HG02981 (cell line): ENCODE results near the gene PGS1.

Experiments used
- ATAC-seq: cut with Tn5 transposase; IDR thresholded peaks from one replicate; pipeline ENCODE4 v1.9.1; 2021; ENCODE audit warnings: mild to moderate bottlenecking, moderate library complexity; ENCODE audit not compliant: unreplicated experiment

PGS1 gene

DNA sequence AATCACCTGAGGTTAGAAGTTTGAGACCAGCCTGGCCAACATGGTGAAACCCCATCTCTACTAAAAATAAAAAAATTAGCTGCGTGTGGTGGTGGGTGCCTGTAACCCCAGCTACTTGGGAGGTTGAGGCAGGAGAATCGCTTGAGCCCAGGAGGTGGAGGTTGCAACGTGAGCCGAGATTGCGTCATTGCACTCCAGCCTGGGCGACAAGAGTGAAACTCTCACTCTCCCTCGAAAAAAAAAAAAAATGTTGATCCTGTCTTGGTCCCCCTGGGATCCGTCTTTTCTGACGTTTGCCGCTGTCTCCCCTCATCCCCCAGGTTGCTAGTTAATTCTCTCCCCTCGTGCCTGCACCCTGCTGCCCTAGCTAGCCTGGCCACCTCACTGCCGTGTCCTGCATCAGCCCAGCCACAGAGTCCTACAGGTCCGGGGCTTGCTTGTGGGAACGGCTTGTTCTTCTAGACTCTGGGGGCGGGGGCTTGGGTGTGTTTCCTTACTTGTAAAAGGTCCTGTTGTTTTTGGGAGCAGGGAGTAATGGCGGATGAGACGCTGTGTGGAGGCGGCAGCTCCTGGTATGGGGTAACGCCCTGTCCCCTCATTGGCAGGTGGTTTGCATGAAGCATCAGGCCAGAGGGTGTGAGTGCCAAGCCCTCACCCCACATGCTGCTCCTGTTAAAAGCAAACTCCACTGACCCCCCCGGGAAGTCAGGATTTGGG lies 44.6 kb downstream of the PGS1 start:
- ATAC-seq, result no peak

- ATAC-seq, result no peak
These were observed 45.7 kb downstream of the PGS1 start for GRCh38 chr17:78423961-78424675.

DNA sequence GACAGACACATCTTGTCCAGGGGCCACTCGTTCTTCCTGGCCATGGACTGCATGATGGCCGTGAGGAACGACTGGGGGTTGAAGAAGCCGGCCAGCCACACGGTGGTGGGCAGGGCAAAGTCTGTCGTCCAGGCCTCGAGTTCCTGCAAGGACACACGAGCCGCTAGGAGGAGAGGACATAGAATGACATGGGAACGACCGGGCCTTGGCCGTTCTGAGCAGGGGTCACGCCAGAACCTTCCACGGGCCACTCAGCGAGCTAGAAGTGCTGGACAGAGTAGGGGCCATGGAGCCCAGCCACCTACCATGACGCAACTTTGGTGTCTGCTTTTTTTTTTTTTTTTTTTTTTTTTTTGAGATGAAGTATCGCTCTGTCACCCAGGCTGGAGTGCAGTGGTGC lies 47.0 kb downstream of the PGS1 start:
- ATAC-seq, result no peak

GRCh38 chr17:78426293-78426879 lies 47.9 kb downstream of the PGS1 start:
- no peak for ATAC-seq

- no peak for ATAC-seq
These were observed 48.7 kb downstream of the PGS1 start for GRCh38 chr17:78427140-78427539.

DNA sequence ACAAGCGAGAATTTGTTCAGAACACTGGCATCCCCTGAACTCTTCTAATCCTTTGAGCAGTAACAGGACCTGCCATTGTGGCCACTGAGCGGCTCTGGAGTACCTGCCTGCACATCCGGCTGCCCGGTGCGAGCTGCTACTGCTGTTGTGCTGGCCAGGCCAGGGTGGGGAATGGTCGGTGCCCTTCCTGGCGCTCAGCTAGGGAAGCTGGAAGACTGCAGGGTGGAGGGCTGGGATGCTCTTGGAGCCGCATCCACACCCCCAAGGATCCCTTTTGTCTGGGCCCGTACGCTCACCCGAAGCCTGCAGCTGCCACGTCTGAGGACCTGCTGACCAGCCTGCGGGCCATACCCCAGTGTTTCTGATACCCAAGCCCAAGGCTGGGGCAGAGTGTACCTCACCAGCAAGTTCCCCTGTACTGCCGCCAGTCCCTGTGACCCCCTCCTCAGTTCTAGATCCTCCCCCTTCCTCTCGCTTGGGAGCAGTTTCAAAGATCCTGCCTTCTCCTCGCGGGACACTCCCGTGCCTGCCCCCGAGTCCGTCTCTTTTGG lies 49.7 kb downstream of the PGS1 start:
- no peak for ATAC-seq

- no peak for ATAC-seq
These were observed 50.6 kb downstream of the PGS1 start for GRCh38 chr17:78428836-78429617.

GRCh38 chr17:78429618-78429995 lies 51.2 kb downstream of the PGS1 start:
- no peak for ATAC-seq

GRCh38 chr17:78430892-78431691 lies 52.6 kb downstream of the PGS1 start:
- no peak for ATAC-seq

DNA sequence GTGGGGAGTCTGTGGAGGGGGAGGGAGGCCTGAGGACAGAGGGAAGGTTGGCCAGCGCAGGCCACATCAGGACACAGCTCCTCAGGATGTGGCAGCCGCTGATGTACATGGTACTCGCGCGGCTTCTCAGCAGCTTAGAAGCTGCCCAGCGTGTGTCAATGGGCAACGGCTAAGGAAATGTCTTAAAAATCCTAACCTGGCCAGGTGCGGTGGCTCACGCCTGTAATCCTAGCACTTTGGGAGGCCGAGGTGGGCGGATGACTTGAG lies 53.2 kb downstream of the PGS1 start:
- ATAC-seq, result no peak

GRCh38 chr17:78432226-78433012 lies 54.0 kb downstream of the PGS1 start:
- ATAC-seq, result no peak

- ATAC-seq, result no peak
These were observed 54.7 kb downstream of the PGS1 start for GRCh38 chr17:78433013-78433727.

- no peak for ATAC-seq
These were observed 55.4 kb downstream of the PGS1 start for GRCh38 chr17:78433780-78434335.

- ATAC-seq, result no peak
These were observed 56.2 kb downstream of the PGS1 start for GRCh38 chr17:78434455-78435329.

GRCh38 chr17:78435330-78436005 lies 57.0 kb downstream of the PGS1 start:
- ATAC-seq, result no peak

DNA sequence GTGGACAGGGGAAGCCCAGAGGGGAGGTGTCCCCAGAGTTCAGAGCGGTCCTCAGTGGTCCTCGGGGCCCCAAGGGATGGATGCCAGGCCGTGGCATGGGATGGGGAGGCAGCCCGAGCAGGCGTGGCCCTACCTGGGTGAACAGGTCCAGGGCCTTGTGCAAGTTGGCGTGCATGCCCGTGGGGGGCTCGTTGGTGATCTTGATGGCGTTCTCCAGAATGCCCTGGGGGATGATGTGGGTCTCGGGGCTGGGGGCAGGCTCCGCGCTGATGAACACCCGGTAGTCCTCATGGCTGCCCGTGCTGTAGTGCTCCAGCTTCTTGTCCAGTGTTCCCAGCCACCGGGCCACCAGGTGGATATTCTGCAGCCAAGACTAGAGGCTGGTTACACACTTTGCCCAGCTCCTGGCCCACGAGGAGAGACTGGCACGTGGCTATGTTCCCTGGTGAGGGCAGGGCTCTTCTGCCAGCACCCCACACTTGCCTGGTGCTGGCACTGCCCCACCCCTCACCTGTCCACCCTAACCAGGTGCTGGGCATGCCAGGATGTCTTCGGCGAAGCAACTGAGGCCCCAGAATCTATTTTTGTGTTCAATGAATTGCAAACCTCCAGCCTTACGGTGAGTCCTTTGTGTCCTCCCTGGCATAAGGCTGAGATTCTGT lies 59.2 kb downstream of the PGS1 start:
- no peak for ATAC-seq

DNA sequence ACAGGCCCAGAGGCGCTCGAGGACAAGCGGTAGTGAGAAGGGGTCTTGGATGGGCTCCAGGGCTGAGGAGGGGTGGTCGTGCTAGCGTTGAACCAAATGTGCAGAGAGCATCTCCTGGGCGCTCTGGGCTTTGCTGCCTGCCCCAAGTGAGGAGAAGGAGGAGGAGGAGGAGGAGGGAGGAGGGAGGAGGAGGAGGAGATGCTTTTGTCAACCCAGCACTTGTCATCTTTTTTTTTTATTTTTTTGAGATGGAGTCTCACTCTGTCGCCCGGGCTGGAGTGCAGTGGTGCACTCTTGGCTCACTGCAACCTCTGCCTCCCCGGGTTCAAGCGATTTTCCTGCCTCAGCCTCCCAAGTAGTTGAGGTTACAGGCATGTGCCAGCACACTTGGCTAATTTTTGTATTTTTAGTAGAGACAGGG lies 59.8 kb downstream of the PGS1 start:
- ATAC-seq, result no peak
